ENCODE measurements around the gene FAM50A. TPM values are rescaled to one million over a fixed set of nuclear protein-coding genes. Genes with fewer than 3 reads are reported as not detected.
"Not testable (repeated sequence)": the region's sequence is repeated elsewhere in the genome, so short reads cannot be mapped to it uniquely, and the experiment has no call there.

The FAM50A gene
- 24.3 TPM for polyA plus RNA-seq (2013)

DNA sequence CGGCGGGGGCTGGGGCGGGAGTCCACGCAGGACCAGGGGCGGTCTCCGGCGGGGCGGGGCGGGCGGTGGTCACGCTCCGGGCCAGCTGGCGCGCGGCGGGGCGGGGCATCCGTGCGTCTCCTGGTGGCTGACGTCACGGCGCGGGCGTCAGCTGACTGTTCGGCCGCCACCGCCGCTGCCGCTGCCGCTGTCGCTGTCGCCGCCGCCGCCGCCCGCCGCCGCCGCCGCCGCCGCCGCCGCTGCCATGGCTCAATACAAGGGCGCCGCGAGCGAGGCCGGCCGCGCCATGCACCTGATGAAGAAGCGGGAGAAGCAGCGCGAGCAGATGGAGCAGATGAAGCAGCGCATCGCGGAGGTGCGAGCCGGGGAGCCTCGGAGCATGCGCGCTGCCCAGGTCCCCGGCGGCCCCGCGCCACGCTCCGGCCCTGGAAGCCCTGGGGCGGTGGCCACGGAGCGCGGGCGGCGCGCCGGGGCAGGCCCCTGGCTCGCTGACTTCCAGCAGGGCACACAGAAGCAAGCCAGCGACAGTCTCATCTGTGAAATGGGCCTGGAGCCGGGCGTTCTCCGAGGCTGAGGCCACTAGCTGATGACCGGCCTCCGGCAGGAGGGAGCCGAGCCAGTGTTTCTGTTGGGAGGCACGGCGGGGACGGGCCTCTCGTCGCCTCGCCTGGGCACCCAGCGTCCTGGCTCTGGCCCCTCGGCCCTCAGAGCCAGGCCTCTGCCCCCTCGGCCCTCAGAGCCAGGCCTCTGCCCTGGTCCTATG, at the start of gene FAM50A:
Gene FAM50A, plus strand, starts transcription at position 150 of the 763 bp plus-strand sequence. Its CDS starts 95 bp downstream, at position 245.
- peak; percentile 42 to 68 (median 52) for DNase-seq
- peaks cover 0 to 5% (median 0%) of the 10 kb centered on the region in 5 experiments for H3K27me3 ChIP-seq (replicated peaks in 2 of 5; ENCODE audit: control insufficient read depth in 4 of 5, insufficient read depth in 5 of 5, low read length in 4 of 5)
- no peak within 1 kb of the TSS for H3K27ac ChIP-seq (ENCODE audit: insufficient read depth in 1 of 2, low read depth in 1 of 2, low read length in 2 of 2, poor library complexity in 1 of 2, severe bottlenecking in 2 of 2)
- peaks cover 0 to 15% (median 12%) of the 10 kb centered on the region in 4 experiments for H3K4me1 ChIP-seq (ENCODE audit: control extremely low read depth in 1 of 4, control insufficient read depth in 4 of 4, insufficient read depth in 4 of 4, low read length in 3 of 4)
- CTCF ChIA-PET: interaction anchor here (1.3 kb wide), 1 partner anchor 71 kb away, joined by 3 read pairs; no protein-coding TSS in a partner anchor
- peak within 1 kb of the TSS in 6 of 7 experiments; percentile 15 to 70 (median 44) for H3K4me3 ChIP-seq (ENCODE audit: control insufficient read depth in 1 of 7, extremely low read depth in 1 of 7, insufficient read depth in 4 of 7, low read depth in 2 of 7, low read length in 6 of 7)
- 27% methylated on average over 85 of the region's 94 CpGs for WGBS (ENCODE audit: insufficient coverage)
- peaks cover 3 to 44% (median 19%) of the 10 kb centered on the region in 4 experiments for H3K36me3 ChIP-seq (ENCODE audit: control insufficient read depth in 4 of 4, insufficient read depth in 4 of 4, low read length in 3 of 4)
- POLR2A ChIA-PET: no interaction called here
- no peaks in the 10 kb centered on the region for H3K9me3 ChIP-seq (ENCODE audit: control extremely low read depth in 1 of 5, control insufficient read depth in 4 of 5, insufficient read depth in 2 of 5, low read depth in 1 of 5, low read length in 4 of 5)

DNA sequence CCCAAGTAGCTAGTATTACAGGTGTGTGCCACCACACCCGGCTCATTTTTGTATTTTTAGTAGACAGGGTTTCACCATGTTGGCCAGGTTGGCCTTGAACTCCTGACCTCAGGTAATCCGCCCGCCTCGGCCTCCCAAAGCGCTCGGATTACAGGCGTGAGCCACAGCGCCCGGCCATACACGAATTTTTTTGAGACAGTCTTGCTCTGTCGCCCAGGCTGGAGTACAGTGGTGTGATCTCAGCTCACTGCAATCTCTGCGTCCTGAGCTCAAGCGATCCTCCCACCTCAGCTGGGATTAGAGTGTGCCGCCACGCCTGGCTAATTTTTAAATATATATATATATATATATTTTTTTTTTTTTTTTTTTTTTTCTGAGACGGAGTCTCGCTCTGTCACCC, 47.6 kb upstream of the FAM50A start:
- Histone ChIP-seq H3K4me1 (ENCODE audit: control extremely low read depth in 1 of 4, control insufficient read depth in 4 of 4, insufficient read depth in 4 of 4, low read length in 3 of 4) (peaks cover 0 to 22% (median 12%) of the 10 kb centered on the region in 4 experiments), H3K36me3 (ENCODE audit: control insufficient read depth in 4 of 4, insufficient read depth in 4 of 4, low read length in 3 of 4) (peaks cover 0 to 24% (median 13%) of the 10 kb centered on the region in 4 experiments)
- H3K27ac ChIP-seq (ENCODE audit: insufficient read depth in 1 of 2, low read depth in 1 of 2, low read length in 2 of 2, poor library complexity in 1 of 2, severe bottlenecking in 2 of 2); DNase-seq; H3K4me3 ChIP-seq (ENCODE audit: control insufficient read depth in 1 of 7, extremely low read depth in 1 of 7, insufficient read depth in 4 of 7, low read depth in 2 of 7, low read length in 6 of 7); H3K27me3 ChIP-seq (replicated peaks in 2 of 5; ENCODE audit: control insufficient read depth in 4 of 5, insufficient read depth in 5 of 5, low read length in 4 of 5); CTCF ChIA-PET; H3K9me3 ChIP-seq (ENCODE audit: control extremely low read depth in 1 of 5, control insufficient read depth in 4 of 5, insufficient read depth in 2 of 5, low read depth in 1 of 5, low read length in 4 of 5): not testable (repeated sequence)
- WGBS (ENCODE audit: insufficient coverage): 97% methylated on average over 9 of the region's 17 CpGs
- POLR2A ChIA-PET: interaction anchor here (0.6 to 3.0 kb wide), 2 partner anchors 13 to 136 kb away, joined by 3 to 18 read pairs; partner anchors contain the start of gene DNASE1L1

DNA sequence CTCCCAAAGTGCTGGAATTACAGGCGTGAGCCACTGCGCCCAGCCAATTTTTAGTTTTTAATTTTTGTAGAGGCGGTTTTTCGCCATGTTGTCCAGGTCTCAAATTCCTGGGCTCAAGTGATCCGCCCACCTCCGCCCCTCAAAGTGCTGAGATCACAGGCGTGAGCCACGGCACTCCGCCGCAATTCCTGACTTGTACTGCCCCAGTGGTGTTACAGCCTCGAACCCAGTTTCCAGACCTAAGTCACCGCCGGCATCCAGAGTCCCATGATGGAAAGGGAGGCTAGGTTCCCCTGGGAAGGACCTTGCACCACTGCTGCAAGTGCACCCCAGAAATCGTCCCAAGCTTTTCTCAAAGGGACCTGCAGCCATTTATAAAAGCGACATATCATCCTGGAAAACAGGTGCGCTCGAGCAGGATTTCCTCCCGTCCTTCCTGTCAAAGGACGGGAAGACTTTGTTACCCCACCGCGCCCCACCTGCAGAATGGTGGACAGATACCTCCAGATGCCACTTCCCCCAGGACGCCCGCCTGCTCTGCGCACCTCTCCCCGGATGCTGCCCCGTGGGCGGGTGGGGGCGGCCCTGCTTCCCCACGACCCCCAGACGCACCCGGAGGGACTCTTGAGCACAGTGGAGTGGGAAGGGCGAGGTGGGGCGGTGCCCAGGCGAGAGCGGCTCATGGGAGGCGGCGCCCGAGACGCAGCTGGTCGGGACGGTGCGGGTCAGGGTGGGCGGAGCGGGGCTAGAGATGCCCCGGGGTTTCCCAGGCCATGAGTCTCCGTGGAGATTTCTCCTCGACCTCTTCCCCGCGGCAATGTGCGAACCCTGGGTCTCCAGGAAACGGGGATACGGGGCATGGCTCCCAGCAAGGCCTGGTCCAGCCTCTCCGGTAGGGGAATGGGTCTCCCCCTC, 46.7 kb upstream of the FAM50A start:
- Histone ChIP-seq H3K9me3 (ENCODE audit: control extremely low read depth in 1 of 5, control insufficient read depth in 4 of 5, insufficient read depth in 2 of 5, low read depth in 1 of 5, low read length in 4 of 5) (peaks cover 0 to 9% (median 0%) of the 10 kb centered on the region in 5 experiments), H3K4me1 (ENCODE audit: control extremely low read depth in 1 of 4, control insufficient read depth in 4 of 4, insufficient read depth in 4 of 4, low read length in 3 of 4) (peaks cover 0 to 22% (median 12%) of the 10 kb centered on the region in 4 experiments), H3K4me3 (ENCODE audit: control insufficient read depth in 1 of 7, extremely low read depth in 1 of 7, insufficient read depth in 4 of 7, low read depth in 2 of 7, low read length in 6 of 7) (peak overlapping the region; percentile 37 to 89 (median 71)), H3K27ac (ENCODE audit: insufficient read depth in 1 of 2, low read depth in 1 of 2, low read length in 2 of 2, poor library complexity in 1 of 2, severe bottlenecking in 2 of 2) (peak overlapping the region; percentile 94 to 97), H3K36me3 (ENCODE audit: control insufficient read depth in 4 of 4, insufficient read depth in 4 of 4, low read length in 3 of 4) (peaks cover 0 to 24% (median 13%) of the 10 kb centered on the region in 4 experiments), H3K27me3 (replicated peaks in 2 of 5; ENCODE audit: control insufficient read depth in 4 of 5, insufficient read depth in 5 of 5, low read length in 4 of 5) (no peaks in the 10 kb centered on the region)
- 48% methylated on average over 48 of the region's 53 CpGs for WGBS (ENCODE audit: insufficient coverage)
- POLR2A ChIA-PET: interaction anchor here (0.6 to 3.0 kb wide), 6 partner anchors 12 to 398 kb away, joined by 3 to 18 read pairs (median 6); partner anchors contain the start of genes DNASE1L1, SLC10A3 and TAFAZZIN
- peak in 2 of 3 donors; percentile 65 to 67 for DNase-seq
- CTCF ChIA-PET: interaction anchor here (0.8 to 1.4 kb wide), 3 partner anchors 15 to 144 kb away, joined by 3 to 4 read pairs (median 3); no protein-coding TSS in a partner anchor

GRCh38 chrX:154397888-154398667, 45.9 kb upstream of the FAM50A start, which contains the start of gene RPL10:
RPL10 (plus strand) TSS chrX:154398377; CDS start chrX:154398520, 143 bp downstream.
- DNase-seq: peak; percentile 94 to 98 (median 97)
- Histone ChIP-seq H3K27ac (ENCODE audit: insufficient read depth in 1 of 2, low read depth in 1 of 2, low read length in 2 of 2, poor library complexity in 1 of 2, severe bottlenecking in 2 of 2) (peak within 1 kb of the TSS; percentile 94 to 97), H3K4me1 (ENCODE audit: control extremely low read depth in 1 of 4, control insufficient read depth in 4 of 4, insufficient read depth in 4 of 4, low read length in 3 of 4) (peaks cover 0 to 22% (median 12%) of the 10 kb centered on the region in 4 experiments), H3K9me3 (ENCODE audit: control extremely low read depth in 1 of 5, control insufficient read depth in 4 of 5, insufficient read depth in 2 of 5, low read depth in 1 of 5, low read length in 4 of 5) (peaks cover 0 to 9% (median 0%) of the 10 kb centered on the region in 5 experiments), H3K27me3 (replicated peaks in 2 of 5; ENCODE audit: control insufficient read depth in 4 of 5, insufficient read depth in 5 of 5, low read length in 4 of 5) (no peaks in the 10 kb centered on the region), H3K36me3 (ENCODE audit: control insufficient read depth in 4 of 4, insufficient read depth in 4 of 4, low read length in 3 of 4) (peaks cover 0 to 24% (median 16%) of the 10 kb centered on the region in 4 experiments), H3K4me3 (ENCODE audit: control insufficient read depth in 1 of 7, extremely low read depth in 1 of 7, insufficient read depth in 4 of 7, low read depth in 2 of 7, low read length in 6 of 7) (peak within 1 kb of the TSS; percentile 60 to 89 (median 77))
- 40% methylated on average over 64 of the region's 69 CpGs for WGBS (ENCODE audit: insufficient coverage)
- ChIA-PET CTCF (interaction anchor here (0.8 to 1.4 kb wide), 5 partner anchors 14 to 143 kb away, joined by 3 to 4 read pairs (median 3); no protein-coding TSS in a partner anchor), POLR2A (interaction anchor here (0.6 to 3.0 kb wide), 7 partner anchors 11 to 427 kb away, joined by 3 to 18 read pairs (median 4); partner anchors contain the start of genes DNASE1L1, SLC10A3 and TAFAZZIN)

DNA sequence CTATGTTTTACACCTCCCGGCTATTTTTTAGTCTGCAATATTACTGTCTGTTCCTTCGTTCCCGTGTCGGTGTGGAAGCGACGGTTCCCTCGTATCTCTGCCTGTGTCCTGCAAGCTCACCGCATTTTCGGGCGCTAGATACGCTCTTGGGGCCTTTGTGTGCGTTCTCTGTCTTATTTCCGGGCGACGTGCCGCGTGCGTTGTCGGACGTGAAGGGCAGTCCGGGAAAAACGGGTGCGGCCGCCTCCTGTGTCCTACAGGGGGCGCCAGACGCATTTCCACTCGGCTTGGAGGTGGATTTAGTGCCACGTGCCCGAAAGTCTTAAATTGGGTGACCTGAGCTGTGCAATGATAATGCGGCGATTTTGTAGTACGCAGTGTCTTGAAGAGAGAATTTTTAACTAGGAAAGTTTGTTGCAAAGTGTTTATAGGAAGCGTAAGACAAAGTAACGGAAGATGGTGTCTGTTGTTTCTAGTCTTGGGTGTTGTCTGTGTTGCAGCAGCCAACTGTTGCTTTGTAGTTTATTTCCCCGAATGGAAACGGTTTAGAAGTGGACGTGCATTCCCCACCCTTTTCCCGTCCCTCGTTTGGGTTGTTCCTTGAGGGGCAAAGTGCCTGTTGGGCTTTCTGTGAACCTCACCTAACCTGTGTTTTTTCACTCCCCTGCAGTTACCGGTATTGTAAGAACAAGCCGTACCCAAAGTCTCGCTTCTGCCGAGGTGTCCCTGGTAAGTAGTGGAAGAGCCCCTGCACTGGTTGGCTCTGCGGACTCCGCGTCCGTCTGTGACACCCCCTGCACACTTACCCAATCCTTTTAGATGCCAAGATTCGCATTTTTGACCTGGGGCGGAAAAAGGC, 45.0 kb upstream of the FAM50A start:
- WGBS (ENCODE audit: insufficient coverage): 46% methylated on average over 44 of the region's 49 CpGs

More for the DNA sequence above, 45.0 kb upstream of the FAM50A start:
- peak; percentile 74 to 87 (median 85) for DNase-seq
- Histone ChIP-seq H3K4me1 (ENCODE audit: control extremely low read depth in 1 of 4, control insufficient read depth in 4 of 4, insufficient read depth in 4 of 4, low read length in 3 of 4) (peaks cover 0 to 22% (median 12%) of the 10 kb centered on the region in 4 experiments), H3K4me3 (ENCODE audit: control insufficient read depth in 1 of 7, extremely low read depth in 1 of 7, insufficient read depth in 4 of 7, low read depth in 2 of 7, low read length in 6 of 7) (peak overlapping the region; percentile 54 to 89 (median 77)), H3K27me3 (replicated peaks in 2 of 5; ENCODE audit: control insufficient read depth in 4 of 5, insufficient read depth in 5 of 5, low read length in 4 of 5) (no peaks in the 10 kb centered on the region), H3K27ac (ENCODE audit: insufficient read depth in 1 of 2, low read depth in 1 of 2, low read length in 2 of 2, poor library complexity in 1 of 2, severe bottlenecking in 2 of 2) (peak overlapping the region; percentile 94 to 97), H3K36me3 (ENCODE audit: control insufficient read depth in 4 of 4, insufficient read depth in 4 of 4, low read length in 3 of 4) (peaks cover 0 to 26% (median 16%) of the 10 kb centered on the region in 4 experiments), H3K9me3 (ENCODE audit: control extremely low read depth in 1 of 5, control insufficient read depth in 4 of 5, insufficient read depth in 2 of 5, low read depth in 1 of 5, low read length in 4 of 5) (peaks cover 0 to 9% (median 0%) of the 10 kb centered on the region in 5 experiments)
- ChIA-PET CTCF (interaction anchor here (0.7 to 1.3 kb wide), 4 partner anchors 13 to 32 kb away, joined by 3 read pairs; no protein-coding TSS in a partner anchor), POLR2A (interaction anchor here (0.7 to 3.0 kb wide), 5 partner anchors 11 to 428 kb away, joined by 3 to 18 read pairs (median 4); partner anchors contain the start of genes ATP6AP1, DNASE1L1 and TAFAZZIN)
